Esophagus squamous epithelium (tissue), 4 donors: Measurements from ENCODE around the gene PPL.

Experiments
- POLR2A ChIP-seq, 4 donors: fragments of 450-650 bp; IDR thresholded peaks; one replicate each; pipeline ENCODE4 v1.6.1; 2017; ENCODE audit warnings: antibody characterized with exemption in 4 of 4, mild to moderate bottlenecking in 4 of 4, moderate library complexity in 3 of 4
- TF ChIP-seq, protein P1 (sequence below), 6 experiments: fragments of 450-650 bp in 4 of 6; fragments of 200-600 bp in 2 of 6; sonication (generic) in 2 of 6; IDR thresholded peaks; one replicate each; pipeline ENCODE4 v1.5.1; 2016 to 2019; ENCODE audit warnings: antibody characterized with exemption in 6 of 6, mild to moderate bottlenecking in 4 of 6, moderate library complexity in 4 of 6

DNA sequence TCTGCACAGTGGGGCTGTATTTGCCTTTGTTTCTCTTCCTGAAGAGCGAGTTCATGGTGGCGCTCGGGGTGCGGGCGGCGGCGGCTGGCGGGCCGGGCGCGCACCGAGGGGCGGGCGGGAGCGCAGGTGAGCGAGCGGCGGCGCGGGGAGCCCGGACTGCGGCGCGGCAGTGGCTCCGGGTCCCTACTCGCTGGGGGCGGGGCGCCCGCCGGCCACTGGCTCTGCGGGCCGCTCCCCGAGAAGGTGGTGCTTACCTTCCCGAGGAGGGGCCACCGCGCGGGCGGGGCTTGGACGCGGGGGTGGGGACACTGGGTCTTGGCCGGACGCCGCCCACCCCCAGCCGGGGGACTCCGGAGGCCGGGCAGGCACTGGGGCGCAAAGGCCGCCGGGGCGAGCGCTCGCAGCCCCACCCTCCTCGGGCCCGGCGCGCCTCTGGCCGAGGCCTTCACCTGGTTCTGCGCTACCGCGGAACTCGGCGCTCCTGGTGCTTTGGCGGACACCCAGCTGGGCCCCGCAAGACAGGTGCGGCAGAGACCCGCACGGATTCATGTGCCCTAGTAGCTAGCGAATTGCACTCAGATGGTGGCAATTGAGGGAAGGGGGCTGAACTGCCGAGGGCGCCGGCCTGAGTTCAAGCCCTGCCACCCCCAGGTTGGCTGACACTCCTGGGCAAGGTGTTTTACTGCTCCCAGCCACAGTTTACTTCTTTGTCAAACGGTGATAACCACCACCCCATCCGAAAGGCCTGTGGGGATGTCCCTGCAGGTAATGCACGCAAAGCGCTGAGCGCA, at the start of gene PPL:
- TF ChIP-seq, protein P1, sequence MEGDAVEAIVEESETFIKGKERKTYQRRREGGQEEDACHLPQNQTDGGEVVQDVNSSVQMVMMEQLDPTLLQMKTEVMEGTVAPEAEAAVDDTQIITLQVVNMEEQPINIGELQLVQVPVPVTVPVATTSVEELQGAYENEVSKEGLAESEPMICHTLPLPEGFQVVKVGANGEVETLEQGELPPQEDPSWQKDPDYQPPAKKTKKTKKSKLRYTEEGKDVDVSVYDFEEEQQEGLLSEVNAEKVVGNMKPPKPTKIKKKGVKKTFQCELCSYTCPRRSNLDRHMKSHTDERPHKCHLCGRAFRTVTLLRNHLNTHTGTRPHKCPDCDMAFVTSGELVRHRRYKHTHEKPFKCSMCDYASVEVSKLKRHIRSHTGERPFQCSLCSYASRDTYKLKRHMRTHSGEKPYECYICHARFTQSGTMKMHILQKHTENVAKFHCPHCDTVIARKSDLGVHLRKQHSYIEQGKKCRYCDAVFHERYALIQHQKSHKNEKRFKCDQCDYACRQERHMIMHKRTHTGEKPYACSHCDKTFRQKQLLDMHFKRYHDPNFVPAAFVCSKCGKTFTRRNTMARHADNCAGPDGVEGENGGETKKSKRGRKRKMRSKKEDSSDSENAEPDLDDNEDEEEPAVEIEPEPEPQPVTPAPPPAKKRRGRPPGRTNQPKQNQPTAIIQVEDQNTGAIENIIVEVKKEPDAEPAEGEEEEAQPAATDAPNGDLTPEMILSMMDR (IDR thresholded peaks at IDR 0.05) = no peak
- TF ChIP-seq POLR2A (IDR thresholded peaks at IDR 0.05) = peak in 2 of 4 donors; percentile 40 to 49
